HG02798 (cell line): ENCODE measurements around the gene WDTC1.

Experiments used
- ATAC-seq: cut with Tn5 transposase; IDR thresholded peaks from one replicate; pipeline ENCODE4 v1.9.1; 2021; ENCODE audit warnings: mild to moderate bottlenecking; ENCODE audit not compliant: unreplicated experiment, poor library complexity

Gene WDTC1

DNA sequence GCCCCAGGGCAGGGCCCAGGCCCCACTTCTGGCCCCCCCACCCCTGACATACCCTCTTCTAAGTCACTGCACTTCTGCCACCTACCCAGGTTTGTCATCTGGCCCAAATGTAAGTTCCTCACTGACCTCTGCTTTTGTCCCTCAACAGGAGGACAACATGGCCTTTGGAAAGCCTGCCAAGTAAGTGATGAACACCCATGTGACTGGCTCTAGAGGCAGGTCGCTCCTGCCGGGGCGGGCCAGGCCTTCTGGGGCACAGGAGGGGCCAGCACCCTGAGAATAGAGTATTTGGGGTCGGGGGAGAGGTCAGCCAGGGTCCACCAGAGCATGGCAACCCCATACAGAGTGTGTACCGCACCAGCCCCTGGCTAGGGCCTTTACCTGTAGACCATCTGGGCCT, 97.5 kb downstream of the WDTC1 start:
- no peak for ATAC-seq

DNA sequence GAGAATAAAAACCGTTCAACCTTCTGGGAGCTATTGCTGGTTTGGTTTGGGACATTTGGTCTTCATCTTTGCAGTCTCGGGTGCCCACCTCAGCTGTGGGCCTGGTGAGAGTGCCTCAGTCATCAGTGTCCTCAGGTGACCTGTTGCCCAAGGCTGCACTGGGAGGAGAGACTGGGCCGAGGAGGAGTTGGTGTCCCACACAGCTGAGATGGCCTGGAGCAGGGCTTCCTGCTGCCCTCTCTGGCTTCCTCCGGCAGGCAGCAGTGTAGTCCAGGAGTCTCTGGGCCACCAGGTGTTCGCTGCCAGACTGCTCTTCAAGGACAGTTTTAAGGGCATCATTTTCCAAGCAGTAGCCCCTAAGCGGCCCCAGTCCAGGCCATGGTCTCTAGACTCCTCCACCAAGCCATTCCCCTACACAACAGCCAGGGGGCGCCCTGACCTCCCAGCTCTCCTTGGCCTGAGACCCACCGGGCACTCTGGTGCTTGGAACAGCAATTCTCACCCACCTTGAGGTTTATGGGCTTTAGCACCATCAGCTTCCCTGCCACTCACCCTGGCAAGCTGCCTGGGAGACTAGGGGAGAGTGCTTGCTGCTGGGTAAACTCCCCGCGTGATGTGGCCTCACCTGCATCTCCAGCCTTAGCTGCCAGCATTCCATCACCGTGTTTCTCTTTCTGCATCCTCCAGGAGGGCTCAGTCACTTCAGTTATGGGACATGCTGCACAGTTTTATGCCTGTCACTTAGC, 98.3 kb downstream of the WDTC1 start:
- ATAC-seq = no peak

DNA sequence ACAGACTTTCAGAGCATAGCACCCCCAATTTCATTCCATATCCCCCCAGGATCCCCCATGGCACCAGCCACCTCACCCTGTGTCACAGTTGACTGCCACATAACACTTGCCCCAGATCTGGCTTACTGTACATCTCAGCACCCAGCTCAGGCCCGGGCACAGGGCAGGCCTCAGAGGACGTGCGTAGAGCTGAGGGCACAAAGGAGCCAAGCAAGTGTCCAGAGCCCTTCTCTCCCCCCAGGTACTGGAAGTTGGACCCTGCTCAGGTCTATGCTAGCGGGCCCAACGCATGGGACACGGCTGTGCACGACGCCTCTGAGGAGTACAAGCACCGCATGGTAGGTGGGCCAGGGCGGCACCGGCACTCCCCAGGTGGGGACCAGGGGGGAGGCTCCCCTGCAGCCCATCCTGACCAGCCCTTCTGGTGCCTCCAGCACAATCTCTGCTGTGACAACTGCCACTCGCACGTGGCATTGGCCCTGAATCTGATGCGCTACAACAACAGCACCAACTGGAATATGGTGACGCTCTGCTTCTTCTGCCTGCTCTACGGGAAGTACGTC, 99.4 kb downstream of the WDTC1 start:
- ATAC-seq = no peak

DNA sequence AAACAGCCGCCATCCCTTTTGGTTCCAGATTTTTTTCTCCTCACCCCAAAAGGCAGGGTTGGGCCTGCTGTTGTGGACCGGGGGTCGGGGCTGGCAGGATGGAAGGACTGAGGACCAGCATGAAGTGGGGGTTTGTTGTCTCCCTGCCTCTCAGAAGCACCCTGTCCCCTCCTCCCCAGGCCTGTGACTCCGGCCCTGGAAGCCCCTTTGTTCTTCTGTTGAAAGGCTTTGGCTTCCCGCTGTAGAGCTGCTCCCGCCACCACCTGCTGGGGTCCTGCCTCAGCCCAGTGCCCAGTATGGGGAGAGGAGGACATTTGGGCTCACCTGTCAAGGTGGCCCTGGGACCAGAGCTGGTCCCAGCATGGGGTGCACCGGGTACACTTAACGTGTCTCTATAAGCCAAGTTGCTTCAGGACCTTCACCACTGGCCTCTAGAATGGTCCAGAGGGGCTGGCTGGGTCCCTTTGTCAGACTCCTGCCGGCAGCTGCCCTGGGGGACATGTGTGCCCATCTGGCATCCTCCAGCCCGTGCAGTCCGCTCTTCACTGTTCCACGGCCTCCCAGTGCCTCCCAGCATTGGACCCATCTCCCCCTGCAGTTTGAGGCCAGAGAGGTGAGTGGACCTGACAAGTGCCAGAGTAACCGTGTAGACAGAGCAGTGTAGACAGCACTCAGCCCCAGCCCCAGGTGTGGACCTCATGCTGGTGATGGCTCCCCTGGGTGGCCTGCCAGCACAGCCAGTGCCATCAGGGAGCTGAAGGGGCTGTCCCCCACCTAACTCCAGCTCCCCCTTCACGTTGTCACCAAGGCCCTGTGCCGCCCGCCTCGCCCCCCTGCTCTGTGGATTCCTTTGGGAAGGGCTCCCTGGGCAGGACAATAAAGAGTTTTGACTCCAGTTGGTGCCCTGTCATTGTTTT, 101.3 kb downstream of the WDTC1 start:
- no peak for ATAC-seq

DNA sequence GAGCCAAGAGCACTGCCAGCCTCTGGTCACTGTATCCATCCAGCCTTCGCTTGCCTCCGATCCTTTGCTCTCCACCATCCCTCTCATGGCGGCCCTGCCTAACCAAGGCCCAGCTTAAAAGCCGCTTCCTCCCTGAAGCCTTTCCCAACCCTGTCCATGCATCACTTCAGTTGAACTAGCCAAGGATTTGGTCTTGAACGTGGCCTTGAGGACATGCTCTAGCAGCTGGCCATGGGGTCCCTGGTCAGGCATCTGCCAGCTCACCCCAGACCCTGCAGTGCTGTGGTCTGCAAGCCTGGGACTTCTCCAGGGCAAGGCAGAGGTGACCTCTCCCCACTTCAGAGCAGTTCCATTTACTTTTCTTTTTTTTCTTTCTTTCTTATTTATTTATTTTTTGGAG, 102.3 kb downstream of the WDTC1 start:
- ATAC-seq = no peak

DNA sequence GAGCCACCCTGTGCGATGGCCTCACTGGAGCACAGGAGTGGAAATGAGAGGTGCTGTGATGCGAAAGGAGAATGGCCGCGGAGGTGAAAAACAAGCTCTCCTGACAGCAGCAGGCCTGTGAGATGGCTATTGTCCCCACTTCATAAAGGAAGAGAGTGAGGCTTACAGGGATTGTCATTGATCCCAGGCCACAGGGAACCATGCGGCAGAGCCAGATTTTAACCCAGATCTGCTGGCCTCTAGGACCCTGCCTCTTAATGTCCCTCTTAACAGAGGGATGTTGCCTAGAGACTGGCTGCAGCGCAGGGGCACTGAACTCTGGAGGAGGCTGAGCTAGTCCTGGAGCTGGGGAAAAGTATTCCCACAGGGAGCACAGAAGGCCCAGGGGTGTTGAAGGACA, 104.3 kb downstream of the WDTC1 start:
- ATAC-seq = no peak

DNA sequence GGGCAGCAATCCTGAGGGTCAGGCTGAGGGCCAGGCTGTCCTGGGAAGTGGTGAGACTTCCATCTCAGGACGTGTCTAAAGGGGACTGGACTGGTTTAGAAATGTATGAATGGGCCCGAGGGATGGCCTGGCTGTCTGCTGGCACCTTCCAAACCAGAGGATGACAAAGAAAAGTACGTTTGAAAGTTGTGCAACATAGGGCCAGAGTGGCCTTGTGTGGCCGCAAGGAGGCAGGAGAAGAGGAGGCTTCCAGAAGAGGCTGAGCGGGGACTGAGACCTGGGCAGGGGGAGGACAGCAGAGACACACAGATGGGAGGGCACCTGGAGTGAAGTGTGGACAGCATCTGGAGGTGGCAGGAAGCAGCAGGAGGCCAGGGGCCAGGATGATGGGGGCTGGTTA, 104.8 kb downstream of the WDTC1 start:
- ATAC-seq = no peak

DNA sequence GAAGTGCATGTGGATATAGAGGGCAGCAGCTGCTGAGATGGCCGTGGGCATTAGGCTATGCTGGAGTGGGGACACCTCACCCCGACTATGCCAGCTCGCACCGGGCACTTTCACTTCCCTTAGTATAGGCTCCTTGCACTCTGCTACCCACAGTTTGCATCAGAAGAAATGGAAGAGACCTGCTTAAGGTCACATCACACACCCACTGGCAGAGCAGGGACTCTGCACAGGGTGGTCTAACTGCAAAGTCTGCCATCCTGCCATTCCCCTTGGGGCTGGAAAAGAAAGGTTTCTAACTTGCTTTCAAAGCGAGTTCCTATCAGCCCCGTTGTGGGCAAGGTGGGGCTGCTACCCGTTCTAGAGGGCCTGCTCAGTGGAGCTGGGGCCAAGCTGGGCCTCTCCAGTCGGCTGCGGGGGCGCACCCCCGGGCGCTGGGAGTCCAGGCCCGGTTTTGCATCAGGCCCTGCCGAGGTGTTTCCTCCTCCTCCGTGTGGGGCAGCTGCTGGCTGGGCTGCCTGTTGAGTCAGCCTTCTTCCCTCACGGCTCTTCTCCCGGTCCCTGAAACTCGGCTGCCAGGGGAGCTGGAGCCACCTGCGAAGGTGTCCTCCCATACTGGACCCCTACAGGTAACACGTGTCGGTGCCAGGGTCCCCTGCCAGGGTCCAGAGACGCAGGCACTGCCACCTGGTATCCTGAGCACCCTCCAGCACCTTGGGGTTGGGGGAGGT, 107.3 kb downstream of the WDTC1 start, which contains the start of gene SYTL1:
SYTL1 (plus strand) TSS at position 498 of the 728 bp plus-strand sequence. CDS start 3,313 bp downstream, outside the sequence.
- ATAC-seq = peak; percentile 59

DNA sequence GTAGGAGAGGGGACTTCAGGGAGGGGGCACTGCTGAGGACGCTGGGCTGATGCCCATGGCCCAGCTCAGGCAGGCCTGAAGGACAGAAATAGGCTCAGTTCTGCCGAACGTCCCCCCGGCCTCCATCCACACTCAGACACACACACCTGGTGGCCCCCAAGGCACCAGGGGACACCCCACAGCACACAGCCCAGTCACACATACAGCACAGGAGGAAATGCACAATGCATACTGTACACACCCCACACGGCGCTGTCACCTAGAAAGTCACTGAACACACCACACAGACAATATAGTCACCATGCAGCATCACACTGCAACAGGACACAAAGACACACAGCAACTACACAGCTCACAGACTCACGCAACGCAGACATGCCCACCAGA, 108.0 kb downstream of the WDTC1 start:
- ATAC-seq = no peak

DNA sequence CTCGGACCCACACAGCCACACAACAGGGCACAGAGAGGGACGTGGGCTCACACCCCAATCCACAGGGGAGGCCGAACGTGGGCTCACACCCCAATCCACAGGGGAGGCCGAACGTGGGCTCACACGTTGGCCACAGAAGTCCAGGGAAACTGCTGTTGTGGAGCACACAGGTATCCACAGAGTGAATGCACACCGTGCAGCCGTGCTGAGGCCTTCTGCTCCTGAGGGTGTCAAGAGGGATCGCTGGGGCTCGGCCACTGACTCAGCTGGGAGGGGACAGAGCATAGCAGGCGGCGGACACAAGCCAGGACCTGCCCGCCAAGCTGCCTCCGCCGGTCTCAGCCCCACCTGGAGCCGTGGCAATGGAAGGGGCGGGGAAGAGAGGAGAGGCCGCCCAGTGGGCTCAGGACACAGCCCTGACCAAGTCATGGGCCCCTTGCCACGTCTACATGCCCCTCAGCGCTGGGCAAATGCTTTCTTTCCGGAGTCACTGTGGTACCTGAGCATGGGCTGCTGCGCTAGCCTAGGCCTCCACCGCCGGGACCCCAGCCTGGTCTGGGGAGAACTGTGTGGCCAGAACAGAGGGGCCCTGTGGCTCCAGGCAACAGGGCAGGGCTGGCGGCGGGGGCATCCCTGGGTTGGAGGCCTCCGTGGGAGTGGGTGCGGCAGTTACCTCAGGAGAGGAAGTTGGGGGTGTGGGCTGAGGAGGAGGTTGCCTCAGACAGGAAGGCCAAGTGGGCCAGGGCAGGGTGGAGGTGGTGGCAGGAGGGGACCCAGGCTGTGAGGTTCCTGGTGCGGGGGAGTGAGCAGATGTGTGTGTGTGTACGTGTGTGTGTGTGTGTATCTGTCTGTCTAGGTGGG, 108.6 kb downstream of the WDTC1 start:
- ATAC-seq = no peak

DNA sequence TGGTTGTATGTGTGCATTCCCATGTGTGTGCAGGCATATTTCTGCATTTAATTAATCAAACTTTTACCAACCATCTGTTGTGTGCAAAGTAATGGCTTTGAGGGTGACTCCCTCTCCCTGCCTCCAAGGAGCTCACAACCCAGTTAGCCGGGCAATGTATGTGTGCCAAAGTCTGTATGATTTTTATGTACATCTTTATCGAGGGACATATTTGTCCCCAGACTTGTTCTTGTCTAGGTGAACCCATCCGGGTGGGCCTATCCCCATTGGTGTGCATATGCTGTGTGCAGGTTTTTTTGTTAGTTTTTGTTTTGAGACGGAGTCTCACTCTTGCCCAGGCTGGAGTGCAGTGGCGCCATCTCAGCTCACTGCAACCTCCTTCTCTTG, 109.2 kb downstream of the WDTC1 start:
- no peak for ATAC-seq

DNA sequence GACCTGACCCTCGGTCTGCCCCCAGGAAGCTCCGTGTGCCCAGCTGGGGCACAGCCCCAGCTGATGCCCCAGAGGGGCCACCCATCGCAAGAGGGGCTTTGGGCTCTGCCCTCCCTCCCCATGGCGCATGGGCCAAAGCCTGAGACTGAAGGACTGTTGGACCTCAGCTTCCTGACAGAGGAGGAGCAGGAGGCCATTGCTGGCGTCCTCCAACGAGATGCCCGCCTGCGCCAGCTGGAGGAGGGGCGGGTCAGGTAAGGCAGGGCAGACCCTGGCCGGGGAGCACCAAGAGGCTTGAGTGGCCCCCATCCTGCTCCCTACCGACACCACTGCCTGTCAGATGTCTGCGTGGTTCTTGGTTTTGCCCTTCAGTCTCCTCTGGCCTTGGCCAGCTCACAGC, 110.8 kb downstream of the WDTC1 start:
- no peak for ATAC-seq

DNA sequence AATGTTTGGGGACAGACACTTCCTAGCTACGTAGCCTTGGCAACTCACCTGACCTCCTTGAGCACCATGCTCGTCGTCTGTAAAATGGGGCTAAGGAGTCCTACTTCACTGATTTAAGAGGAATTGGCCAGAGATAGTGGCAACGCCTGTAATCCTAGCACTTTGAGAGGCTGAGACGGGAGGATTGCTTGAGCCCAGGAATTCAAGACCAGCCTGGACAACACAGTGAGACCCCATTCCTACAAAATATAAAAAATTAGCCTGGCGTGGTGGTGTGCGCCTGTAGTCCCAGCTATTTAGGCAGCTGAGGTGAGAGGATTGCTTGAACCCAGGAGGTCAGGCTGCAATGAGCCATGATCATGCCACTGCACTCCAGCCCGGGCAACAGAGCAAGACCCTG, 111.9 kb downstream of the WDTC1 start:
- no peak for ATAC-seq

DNA sequence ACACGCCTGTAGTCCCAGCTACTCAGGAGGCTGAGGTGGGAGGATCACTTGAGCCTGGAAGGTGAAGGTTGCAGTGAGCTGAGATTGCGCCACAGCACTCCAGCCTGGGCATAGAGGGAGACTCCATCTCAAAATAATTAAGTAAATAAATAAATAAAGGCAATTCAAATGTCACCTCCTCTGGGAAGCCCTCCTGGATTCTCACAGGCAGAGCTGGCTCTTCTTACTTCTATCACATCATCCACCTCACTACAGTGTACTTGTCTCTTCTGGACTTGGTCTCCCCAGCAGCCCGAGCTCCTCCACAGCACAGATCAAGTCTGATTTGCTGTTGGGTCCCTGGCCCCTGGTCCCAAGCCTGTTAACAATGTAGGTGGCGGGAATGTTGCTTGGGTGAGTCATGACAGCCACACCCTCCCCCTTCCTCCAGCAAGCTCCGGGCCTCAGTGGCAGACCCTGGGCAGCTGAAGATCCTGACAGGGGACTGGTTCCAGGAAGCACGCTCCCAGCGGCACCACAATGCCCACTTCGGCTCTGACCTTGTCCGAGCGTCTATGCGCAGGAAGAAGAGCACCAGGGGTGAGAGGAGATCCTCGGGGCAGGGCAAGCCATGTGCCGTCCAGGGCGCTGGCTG, 112.7 kb downstream of the WDTC1 start:
- ATAC-seq = no peak

DNA sequence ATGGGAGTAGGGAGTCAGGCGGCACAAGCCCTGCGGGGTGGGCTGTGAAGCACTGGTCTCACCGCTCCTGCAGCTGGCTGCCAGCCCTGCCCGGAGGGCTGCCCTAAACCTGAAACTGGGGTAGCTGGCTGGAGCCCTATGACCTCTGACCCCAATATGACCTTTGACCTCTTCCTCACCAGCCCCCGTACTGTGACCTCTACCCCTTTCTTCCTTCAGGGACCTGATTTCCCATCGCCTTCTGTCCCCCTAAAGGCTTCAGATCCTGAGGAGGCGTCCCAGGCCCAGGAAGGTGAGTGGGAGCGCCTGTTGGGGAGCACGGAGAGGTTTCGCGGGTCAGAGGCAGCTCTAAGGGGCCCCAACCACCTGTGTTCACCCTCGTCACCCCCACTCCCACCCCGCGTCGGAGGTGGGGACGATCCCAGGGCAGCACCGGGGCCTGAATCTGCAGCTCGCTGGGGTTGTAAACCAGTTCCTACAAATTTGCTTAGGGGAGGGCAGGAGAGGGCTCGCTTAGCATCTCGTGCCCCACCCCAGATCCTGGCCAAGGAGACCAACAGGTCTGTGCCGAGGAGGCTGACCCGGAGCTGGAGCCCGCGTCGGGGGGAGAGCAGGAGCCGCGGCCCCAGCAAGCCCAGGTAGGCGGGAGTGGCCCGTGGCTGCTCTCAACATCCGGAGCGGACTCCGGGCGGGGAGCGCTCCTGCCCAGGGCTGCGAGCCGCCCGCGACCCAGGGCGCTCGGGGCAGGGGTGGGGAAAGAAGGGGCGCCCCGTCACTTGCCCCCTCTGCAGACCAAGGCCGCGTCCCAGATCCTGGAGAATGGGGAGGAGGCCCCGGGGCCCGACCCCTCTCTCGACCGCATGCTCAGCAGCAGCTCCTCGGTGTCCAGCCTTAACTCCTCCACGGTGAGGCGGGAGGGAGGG, 114.7 kb downstream of the WDTC1 start:
- no peak for ATAC-seq

DNA sequence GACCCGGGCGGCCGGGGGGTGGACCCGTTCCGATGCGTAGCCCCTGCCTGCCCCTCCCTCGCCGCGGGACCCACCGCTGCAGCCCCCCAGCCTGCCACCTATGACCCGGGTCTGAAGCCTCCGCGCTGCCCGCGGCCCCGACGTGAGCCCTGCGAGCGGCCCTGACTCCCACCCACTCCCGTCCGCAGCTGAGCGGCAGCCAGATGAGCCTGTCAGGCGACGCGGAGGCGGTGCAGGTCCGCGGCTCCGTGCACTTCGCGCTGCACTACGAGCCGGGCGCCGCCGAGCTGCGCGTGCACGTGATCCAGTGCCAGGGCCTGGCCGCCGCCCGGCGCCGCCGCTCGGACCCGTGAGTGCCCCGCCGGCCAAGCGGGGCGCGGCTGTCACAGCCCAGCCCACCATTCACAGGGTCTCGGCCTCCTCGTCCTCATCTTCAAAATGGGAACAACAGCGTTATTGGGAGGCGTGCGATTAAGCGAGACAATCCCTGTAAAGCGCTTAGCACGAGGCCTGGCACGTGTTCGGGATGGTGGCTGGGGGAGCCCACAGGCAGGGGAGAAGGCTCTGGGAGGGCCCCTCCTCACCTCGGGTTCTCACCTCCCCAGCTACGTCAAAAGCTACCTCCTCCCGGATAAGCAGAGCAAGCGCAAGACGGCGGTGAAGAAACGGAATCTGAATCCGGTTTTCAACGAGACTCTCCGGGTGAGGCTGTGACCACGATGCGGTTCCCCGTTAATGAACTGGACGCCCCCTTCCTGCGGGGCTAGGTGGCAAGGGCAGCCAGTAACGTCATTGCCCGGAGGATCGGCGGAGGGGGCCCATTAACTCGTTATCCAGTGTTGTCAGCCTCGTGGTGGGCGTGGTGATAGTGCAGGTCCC, 115.6 kb downstream of the WDTC1 start:
- ATAC-seq = no peak
